PC-9 (cell line): ENCODE results near the gene ZSWIM5.

ENCODE experiments used
- EZH2 ChIP-seq: fragments of 200-600 bp; sonication (generic); IDR thresholded peaks from 2 replicates; pipeline ENCODE4 v1.8.0; 2017; ENCODE audit warnings: antibody characterized with exemption, low read depth
- TF ChIP-seq, protein P1 (sequence below): fragments of 200-600 bp; sonication (generic); conservative IDR thresholded peaks from 2 replicates; pipeline ENCODE4 v1.6.1; 2017; ENCODE audit warnings: mixed run types, antibody characterized with exemption, mild to moderate bottlenecking, moderate library complexity

DNA sequence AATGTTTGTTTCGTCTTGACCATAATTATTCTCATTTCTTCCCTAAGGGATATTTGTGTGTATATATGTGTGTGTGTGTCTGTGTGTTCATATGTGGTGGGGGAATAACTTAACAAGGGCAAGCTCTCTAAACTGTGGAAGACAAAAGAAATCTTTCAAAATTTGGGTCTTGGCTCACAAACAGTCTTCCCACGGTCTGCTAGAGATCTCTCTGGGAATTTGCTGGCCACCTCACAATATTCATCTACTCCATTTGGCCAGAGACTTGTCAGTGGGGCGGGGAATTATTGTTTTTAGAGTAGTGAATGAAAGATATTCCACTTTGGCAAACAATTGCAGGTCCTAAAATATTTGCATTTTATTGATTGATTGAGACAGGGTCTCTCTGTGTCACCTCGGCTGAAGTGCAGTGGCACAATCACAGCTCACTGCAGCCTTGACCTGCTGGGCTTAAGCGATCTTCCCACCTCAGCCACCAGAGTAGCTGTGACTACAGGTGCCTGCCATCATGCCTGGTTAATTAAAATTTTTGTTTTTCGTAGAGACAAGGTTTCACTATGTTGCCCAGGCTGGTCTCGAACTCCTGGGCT lies 212.0 kb downstream of the ZSWIM5 start:
- TF ChIP-seq, protein P1, sequence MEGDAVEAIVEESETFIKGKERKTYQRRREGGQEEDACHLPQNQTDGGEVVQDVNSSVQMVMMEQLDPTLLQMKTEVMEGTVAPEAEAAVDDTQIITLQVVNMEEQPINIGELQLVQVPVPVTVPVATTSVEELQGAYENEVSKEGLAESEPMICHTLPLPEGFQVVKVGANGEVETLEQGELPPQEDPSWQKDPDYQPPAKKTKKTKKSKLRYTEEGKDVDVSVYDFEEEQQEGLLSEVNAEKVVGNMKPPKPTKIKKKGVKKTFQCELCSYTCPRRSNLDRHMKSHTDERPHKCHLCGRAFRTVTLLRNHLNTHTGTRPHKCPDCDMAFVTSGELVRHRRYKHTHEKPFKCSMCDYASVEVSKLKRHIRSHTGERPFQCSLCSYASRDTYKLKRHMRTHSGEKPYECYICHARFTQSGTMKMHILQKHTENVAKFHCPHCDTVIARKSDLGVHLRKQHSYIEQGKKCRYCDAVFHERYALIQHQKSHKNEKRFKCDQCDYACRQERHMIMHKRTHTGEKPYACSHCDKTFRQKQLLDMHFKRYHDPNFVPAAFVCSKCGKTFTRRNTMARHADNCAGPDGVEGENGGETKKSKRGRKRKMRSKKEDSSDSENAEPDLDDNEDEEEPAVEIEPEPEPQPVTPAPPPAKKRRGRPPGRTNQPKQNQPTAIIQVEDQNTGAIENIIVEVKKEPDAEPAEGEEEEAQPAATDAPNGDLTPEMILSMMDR: no peak
- no peak for TF ChIP-seq EZH2
